K562 (cell line): ENCODE measurements around the gene RNU6-1. TPM values are rescaled to one million over a fixed set of nuclear protein-coding genes. Genes with fewer than 3 reads are reported as not detected.

Experiments
- ATF7 ChIP-seq: fragments of 450-650 bp; IDR thresholded peaks from 2 replicates; pipeline ENCODE4 v1.7.1; 2014; ENCODE audit warnings: mild to moderate bottlenecking, moderate library complexity
- CBX2 ChIP-seq: fragments of 200-600 bp; sonication (generic); IDR thresholded peaks from one replicate; pipeline ENCODE4 v1.6.1; 2012; ENCODE audit warnings: mild to moderate bottlenecking, low read length, inconsistent platforms; ENCODE audit not compliant: insufficient read depth, poor library complexity, severe bottlenecking
- FIP1L1 ChIP-seq: fragments of 200-400 bp; formaldehyde crosslinking; IDR thresholded peaks from 2 replicates; pipeline ENCODE4 v1.6.1; 2018; ENCODE audit warnings: mild to moderate bottlenecking, low read depth, low read length; ENCODE audit not compliant: poor library complexity, severe bottlenecking
- HDAC2 ChIP-seq: fragments of 450-650 bp; IDR thresholded peaks from 2 replicates; pipeline ENCODE4 v1.6.1; 2016; ENCODE audit warnings: mild to moderate bottlenecking
- ILF3 ChIP-seq: fragments of 450-650 bp; IDR thresholded peaks from 2 replicates; pipeline ENCODE4 v1.6.1; 2018; ENCODE audit warnings: antibody characterized with exemption, mild to moderate bottlenecking, moderate library complexity, borderline replicate concordance
- NCOR1 ChIP-seq: fragments of 450-650 bp; IDR thresholded peaks from 2 replicates; pipeline ENCODE4 v1.6.1; 2016; ENCODE audit warnings: mild to moderate bottlenecking, moderate library complexity
- POLR2H ChIP-seq: IDR thresholded peaks from 2 replicates; pipeline ENCODE4 v1.6.1; 2016; ENCODE audit warnings: missing genetic modification characterization, low read depth, mild to moderate bottlenecking, control low read depth, missing compliant biosample characterization, moderate library complexity
- RB1 ChIP-seq: fragments of 450-650 bp; IDR thresholded peaks from 2 replicates; pipeline ENCODE4 v1.6.1; 2017; ENCODE audit warnings: low read depth, mild to moderate bottlenecking
- STAT5B ChIP-seq: fragments of 250-450 bp; sonication (Bioruptor Pico); IDR thresholded peaks from 2 replicates; pipeline ENCODE4 v1.8.0; 2021; ENCODE audit warnings: mild to moderate bottlenecking, inconsistent platforms
- THRB ChIP-seq: fragments of 450-650 bp; formaldehyde crosslinking; conservative IDR thresholded peaks from 2 replicates; pipeline ENCODE4 v1.4.0; 2022; ENCODE audit warnings: mild to moderate bottlenecking, missing genetic modification characterization
- TOE1 ChIP-seq, 2 experiments: fragments of 450-650 bp in 1 of 2; sonication (generic) in 1 of 2; formaldehyde crosslinking in 1 of 2; IDR thresholded peaks; 2 replicates each; pipeline versions ENCODE4 v1.7.1 to v1.8.0; 2016 to 2022; ENCODE audit warnings: borderline replicate concordance in 2 of 2, mild to moderate bottlenecking in 2 of 2, antibody characterized with exemption in 1 of 2, inconsistent platforms in 1 of 2, low read depth in 1 of 2, missing genetic modification reagents in 1 of 2, moderate library complexity in 1 of 2
- ZFP30 ChIP-seq: fragments of 250-450 bp; sonication (Bioruptor Pico); IDR thresholded peaks from 2 replicates; pipeline ENCODE4 v1.8.0; 2022; ENCODE audit warnings: moderate library complexity, mild to moderate bottlenecking, inconsistent platforms, borderline replicate concordance
- ZNF146 ChIP-seq: IDR thresholded peaks from one replicate; pipeline ENCODE4 v1.6.1; 2018; ENCODE audit warnings: missing compliant biosample characterization; ENCODE audit not compliant: unreplicated experiment
- ZNF583 ChIP-seq: fragments of 250-450 bp; sonication (Bioruptor Pico); IDR thresholded peaks from 2 replicates; pipeline ENCODE4 v1.4.0; 2020
- ZNF639 ChIP-seq, 2 experiments: fragments of 200-800 bp in 1 of 2; sonication (Bioruptor generic) in 1 of 2; sonication (generic) in 1 of 2; formaldehyde crosslinking in 1 of 2; IDR thresholded peaks in 1 of 2; conservative IDR thresholded peaks in 1 of 2; 2 replicates each; pipeline versions ENCODE4 v1.5.0 to v1.6.1; 2016 to 2020; ENCODE audit warnings: missing compliant biosample characterization in 1 of 2, missing genetic modification characterization in 1 of 2, missing genetic modification reagents in 1 of 2
- polyA plus RNA-seq, 8 experiments: library from polyadenylated mRNA; depleted of rRNA in 4 of 8; stranded (reverse) in 5 of 8; unstranded in 3 of 8; fragments of >200 nt; fragmentation: Nextera tagmentation in 2 of 8; fragmentation: Illumina TruSeq in 1 of 8; extraction: Ambion mirVana in 2 of 8; extraction: Trizol in 1 of 8; gene quantifications; 2 replicates each; pipeline versions ENCODE4 v1.2.1 to v1.2.3, GENCODE V29; 2011 to 2014; ENCODE audit warnings: inconsistent platforms in 1 of 8, missing spikeins in 1 of 8
- total RNA-seq, 7 experiments: library from RNA; depleted of rRNA in 6 of 7; stranded (reverse); fragments of >200 nt in 6 of 7; fragmentation: Illumina TruSeq in 2 of 7; extraction: Trizol in 2 of 7; gene quantifications; 2 replicates each; pipeline versions ENCODE4 v1.2.1 to v1.2.3, GENCODE V29; 2011 to 2021; ENCODE audit warnings: low replicate concordance in 1 of 7
- TF ChIP-seq, protein P1 (sequence below), 2 experiments: fragments of 450-650 bp in 1 of 2; IDR thresholded peaks; 2 replicates each; pipeline ENCODE4 v1.6.1; 2011 to 2017; ENCODE audit warnings: low read depth in 2 of 2, antibody characterized with exemption in 1 of 2, borderline replicate concordance in 1 of 2, low read length in 1 of 2, mild to moderate bottlenecking in 1 of 2, mixed read lengths in 1 of 2; ENCODE audit not compliant: control insufficient read depth in 1 of 2
- TF ChIP-seq, protein P2 (sequence below): fragments of 250-450 bp; sonication (Bioruptor Pico); IDR thresholded peaks from 2 replicates; pipeline ENCODE4 v1.5.0; 2021; ENCODE audit warnings: mild to moderate bottlenecking, moderate library complexity

Gene RNU6-1
- total and polyA plus RNA-seq, 9 of the 15 experiments (the other 6 are each of a cell fraction or from before 2014, with no cell fraction given) = not detected

DNA sequence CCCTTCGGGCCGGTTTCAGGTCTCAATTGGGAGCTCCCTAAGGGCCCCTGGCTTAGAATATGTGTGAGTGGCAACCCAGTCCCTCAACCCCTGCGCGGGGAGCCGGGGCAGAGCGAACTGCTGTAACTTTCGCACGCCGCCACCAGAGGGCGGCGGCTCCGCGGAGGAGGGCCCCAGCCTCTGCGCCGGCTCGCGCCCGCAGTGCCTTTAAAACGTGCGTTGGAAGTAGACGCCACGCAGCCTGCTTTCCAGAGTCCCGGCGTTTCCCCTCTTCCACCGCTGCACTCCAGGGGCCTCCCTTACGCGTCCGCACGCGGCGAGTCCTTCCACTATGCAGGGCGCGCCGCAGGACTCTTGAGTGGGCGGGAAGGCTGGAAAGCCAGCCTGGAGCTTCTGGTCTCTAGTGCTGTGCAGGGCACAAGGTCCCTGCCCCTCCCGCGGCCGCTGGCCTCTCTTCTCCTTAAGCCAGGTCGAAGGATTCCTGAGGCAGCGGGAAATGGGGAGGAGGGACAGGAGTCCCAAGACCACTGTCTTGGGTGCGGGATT lies 23.7 kb upstream of the RNU6-1 start (continued):
- TF ChIP-seq, protein P1, sequence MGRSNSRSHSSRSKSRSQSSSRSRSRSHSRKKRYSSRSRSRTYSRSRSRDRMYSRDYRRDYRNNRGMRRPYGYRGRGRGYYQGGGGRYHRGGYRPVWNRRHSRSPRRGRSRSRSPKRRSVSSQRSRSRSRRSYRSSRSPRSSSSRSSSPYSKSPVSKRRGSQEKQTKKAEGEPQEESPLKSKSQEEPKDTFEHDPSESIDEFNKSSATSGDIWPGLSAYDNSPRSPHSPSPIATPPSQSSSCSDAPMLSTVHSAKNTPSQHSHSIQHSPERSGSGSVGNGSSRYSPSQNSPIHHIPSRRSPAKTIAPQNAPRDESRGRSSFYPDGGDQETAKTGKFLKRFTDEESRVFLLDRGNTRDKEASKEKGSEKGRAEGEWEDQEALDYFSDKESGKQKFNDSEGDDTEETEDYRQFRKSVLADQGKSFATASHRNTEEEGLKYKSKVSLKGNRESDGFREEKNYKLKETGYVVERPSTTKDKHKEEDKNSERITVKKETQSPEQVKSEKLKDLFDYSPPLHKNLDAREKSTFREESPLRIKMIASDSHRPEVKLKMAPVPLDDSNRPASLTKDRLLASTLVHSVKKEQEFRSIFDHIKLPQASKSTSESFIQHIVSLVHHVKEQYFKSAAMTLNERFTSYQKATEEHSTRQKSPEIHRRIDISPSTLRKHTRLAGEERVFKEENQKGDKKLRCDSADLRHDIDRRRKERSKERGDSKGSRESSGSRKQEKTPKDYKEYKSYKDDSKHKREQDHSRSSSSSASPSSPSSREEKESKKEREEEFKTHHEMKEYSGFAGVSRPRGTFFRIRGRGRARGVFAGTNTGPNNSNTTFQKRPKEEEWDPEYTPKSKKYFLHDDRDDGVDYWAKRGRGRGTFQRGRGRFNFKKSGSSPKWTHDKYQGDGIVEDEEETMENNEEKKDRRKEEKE (IDR thresholded peaks at IDR 0.05; ENCODE audit: borderline replicate concordance in 1 of 2, control insufficient read depth in 1 of 2, low read depth in 2 of 2, low read length in 1 of 2) = no peak
- no peak for TF ChIP-seq THRB
- peak; percentile 46; the same call in 1 of the 2 replicates for TF ChIP-seq ATF7
- TF ChIP-seq FIP1L1 = peak; percentile 74
- TF ChIP-seq RB1 = peak; percentile 94
- TF ChIP-seq ZNF146 (CRISPR knock-in tag) = peak; percentile 6
- no peak for TF ChIP-seq ZNF639 (CRISPR knock-in tag; conservative IDR thresholded peaks at IDR 0.05 in 1 of 2, IDR thresholded peaks at IDR 0.05 in 1 of 2)
- TF ChIP-seq STAT5B (CRISPR knock-in tag) = no peak
- TF ChIP-seq HDAC2 = peak; percentile 25; the same call in 1 of the 2 replicates
- no peak for TF ChIP-seq NCOR1
- peak; percentile 43; the same call in 1 of the 2 replicates for TF ChIP-seq TOE1 (IDR thresholded peaks at IDR 0.05; ENCODE audit: borderline replicate concordance)
- no peak for TF ChIP-seq TOE1 (CRISPR knock-in tag; IDR thresholded peaks at IDR 0.05; ENCODE audit: borderline replicate concordance, low read depth)
- TF ChIP-seq CBX2 = no peak
- TF ChIP-seq, protein P2, sequence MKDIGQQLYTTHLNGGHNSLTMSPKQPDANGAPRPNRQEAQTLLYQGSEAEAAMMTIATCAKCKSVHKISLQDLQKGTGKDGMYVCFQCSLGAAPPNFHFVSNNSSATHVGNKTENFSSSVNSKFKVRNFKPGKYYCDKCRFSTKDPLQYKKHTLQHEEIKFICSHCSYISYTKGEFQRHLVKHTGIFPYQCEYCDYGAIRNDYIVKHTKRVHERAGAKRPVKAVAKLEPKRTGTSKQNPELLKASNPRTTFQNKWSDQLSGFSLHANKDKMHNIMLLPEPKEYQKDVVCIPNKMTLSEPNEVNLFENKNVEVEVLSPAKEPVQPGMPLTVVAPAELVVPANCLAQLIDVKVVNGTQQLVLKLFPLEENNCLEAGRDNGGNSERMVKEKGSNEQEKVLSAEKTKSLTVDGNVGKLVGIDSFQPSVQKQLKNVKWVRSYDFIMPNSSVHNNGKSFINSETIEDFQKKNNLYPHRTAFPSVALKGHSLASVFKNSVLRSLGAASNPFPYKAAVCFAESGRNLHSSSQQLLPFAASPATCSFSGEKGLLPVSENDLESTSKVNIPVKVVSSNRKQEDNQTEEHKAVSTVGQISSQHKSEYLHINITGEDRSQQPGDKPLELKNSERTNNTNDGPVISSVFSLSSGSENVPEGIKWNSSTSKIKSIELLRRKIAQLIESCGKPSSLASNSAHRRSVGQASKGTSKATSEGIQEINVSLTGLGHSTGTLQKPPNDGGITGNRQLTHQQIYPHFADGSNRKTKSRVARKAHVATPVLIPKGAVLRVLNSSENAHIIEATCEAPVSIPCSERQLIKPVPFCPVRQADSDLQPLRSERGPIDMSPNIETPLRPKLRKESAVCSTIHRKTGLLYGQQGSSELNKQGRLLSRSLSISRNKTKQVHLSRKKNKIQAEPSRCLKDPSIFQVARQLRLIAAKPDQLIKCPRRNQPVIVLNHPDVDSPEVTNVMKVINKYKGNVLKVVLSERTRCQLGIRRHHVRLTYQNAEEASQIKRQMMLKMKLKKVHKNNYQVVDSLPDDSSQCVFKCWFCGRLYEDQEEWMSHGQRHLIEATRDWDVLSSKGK (CRISPR knock-in tag) = no peak
- no peak for TF ChIP-seq POLR2H (tag)
- no peak for TF ChIP-seq ZNF583
- no peak for TF ChIP-seq ILF3
- TF ChIP-seq ZFP30 (CRISPR knock-in tag) = no peak
